ENCODE results near the gene SS18.
"Not testable (repeated sequence)": the region's sequence is repeated elsewhere in the genome, so short reads cannot be mapped to it uniquely, and the experiment has no call there.

Gene SS18, protein sequence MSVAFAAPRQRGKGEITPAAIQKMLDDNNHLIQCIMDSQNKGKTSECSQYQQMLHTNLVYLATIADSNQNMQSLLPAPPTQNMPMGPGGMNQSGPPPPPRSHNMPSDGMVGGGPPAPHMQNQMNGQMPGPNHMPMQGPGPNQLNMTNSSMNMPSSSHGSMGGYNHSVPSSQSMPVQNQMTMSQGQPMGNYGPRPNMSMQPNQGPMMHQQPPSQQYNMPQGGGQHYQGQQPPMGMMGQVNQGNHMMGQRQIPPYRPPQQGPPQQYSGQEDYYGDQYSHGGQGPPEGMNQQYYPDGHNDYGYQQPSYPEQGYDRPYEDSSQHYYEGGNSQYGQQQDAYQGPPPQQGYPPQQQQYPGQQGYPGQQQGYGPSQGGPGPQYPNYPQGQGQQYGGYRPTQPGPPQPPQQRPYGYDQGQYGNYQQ

DNA sequence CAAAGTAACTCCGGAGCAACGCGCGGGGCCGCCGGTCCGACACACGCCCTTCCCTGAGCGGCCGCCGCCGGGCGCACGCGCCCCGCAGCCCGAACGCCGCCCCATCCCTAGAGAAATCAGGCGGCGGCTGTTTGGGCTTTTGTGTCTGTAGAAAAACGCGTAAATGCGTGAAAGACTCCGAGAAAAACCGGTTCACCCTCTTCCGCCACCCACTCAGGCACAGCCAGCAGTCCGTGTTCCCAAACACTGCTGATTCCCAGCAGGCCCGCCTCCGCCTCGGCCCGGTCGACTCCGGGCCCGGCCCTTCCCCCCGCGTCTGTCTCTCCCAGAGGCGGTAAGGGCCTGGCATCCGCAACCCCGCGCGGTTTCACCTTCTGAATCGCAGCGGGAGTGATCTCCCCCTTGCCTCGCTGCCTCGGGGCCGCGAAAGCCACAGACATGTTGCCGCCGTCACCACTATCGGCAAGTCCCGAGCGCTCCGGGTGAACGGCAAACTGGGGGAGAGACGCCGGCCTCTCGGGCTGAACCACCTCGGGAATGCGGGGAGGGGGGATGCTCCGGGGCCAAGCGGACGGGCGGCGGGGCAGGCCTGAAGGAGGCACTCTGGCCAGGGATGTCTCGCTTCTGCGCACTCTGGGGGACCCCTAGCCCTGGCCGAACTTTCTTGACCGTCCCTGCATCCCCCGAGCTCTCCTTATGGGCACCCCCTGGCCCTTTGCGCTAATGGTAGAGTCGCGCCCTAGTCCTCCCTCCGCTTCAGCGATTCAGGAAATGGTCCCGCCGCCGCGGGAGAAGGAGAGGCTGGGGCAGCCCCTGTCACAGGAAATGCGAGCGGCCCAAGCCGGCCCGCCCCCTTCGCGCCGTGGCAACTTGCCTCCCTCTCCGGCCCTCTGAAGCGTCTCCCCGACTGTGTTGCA lies at the start of gene SS18:
Gene SS18, minus strand, starts transcription at position 484 of the 917 bp plus-strand sequence. Its CDS starts 44 bp downstream, at position 440.
- Histone ChIP-seq H3K36me3 (peaks cover 4 to 10% (median 8%) of the 10 kb centered on the region in 3 donors), H3K27ac (peak within 1 kb of the TSS; percentile 92 to 94), H3K4me3 (peak within 1 kb of the TSS; percentile 77 to 81), H3K9me3 (no peaks in the 10 kb centered on the region), H3K4me1 (peaks cover 0 to 33% (median 11%) of the 10 kb centered on the region in 4 donors), H3K27me3 (no peaks in the 10 kb centered on the region)
- TF ChIP-seq, protein P1, sequence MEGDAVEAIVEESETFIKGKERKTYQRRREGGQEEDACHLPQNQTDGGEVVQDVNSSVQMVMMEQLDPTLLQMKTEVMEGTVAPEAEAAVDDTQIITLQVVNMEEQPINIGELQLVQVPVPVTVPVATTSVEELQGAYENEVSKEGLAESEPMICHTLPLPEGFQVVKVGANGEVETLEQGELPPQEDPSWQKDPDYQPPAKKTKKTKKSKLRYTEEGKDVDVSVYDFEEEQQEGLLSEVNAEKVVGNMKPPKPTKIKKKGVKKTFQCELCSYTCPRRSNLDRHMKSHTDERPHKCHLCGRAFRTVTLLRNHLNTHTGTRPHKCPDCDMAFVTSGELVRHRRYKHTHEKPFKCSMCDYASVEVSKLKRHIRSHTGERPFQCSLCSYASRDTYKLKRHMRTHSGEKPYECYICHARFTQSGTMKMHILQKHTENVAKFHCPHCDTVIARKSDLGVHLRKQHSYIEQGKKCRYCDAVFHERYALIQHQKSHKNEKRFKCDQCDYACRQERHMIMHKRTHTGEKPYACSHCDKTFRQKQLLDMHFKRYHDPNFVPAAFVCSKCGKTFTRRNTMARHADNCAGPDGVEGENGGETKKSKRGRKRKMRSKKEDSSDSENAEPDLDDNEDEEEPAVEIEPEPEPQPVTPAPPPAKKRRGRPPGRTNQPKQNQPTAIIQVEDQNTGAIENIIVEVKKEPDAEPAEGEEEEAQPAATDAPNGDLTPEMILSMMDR (IDR thresholded peaks at IDR 0.05) = peak in 1 of 2 experiments; percentile 3
- DNase-seq = peak; percentile 94 to 97
- intact Hi-C loops (cut with DNase I; ENCODE audit: low total_unique reads) = loop anchor here (5.0 kb wide), 1 partner anchor 137 kb away; the partner anchor contains the start of gene TAF4B

DNA sequence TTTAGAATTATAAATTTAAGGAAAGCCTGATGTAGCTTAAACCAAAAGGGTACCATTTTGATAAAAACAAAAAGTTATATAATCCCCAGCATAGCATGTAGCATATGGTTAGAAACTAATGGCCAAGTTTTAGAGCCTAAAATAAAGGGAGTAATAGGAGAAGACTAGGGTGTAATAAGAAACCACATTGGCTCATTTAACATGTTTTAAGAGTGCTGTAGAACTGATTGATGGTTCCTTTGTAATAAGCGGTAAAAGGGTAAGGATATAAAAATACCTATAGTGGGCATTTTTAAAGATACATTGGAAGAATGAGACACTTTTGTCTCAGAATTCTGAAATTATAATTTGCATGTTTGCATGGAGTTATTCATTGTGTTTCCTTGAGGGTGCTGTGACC lies 45.1 kb upstream of the SS18 start:
- intact Hi-C loops (cut with DNase I; ENCODE audit: low total_unique reads) = no loop called here
- Histone ChIP-seq H3K36me3 (no peaks in the 10 kb centered on the region), H3K9me3 (no peaks in the 10 kb centered on the region), H3K27me3 (no peaks in the 10 kb centered on the region), H3K27ac (no peak overlapping the region), H3K4me3 (no peak overlapping the region), H3K4me1 (no peaks in the 10 kb centered on the region)
- TF ChIP-seq, protein P1 (IDR thresholded peaks at IDR 0.05) = no peak
- DNase-seq = no peak

DNA sequence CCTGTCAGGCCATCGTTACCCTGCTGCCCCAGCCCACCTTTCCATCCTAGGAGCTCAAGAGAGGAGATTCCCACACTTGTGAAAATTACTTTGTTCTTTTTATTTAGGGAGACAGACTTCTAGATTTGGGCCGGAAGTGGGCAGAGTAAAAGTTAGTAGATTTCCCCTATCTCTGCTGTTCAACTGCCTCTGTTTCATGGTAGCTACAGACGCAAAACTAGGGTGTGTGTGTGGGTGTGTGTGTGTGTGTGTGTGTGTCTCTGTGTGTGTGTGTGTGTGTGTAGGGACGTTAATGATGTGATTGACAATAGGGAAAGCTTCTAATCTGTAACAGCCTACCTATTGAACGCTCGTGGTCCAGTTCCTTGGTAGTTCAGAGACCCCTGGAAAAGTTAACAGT lies 43.7 kb upstream of the SS18 start:
- no peak overlapping the region for H3K27ac ChIP-seq
- TF ChIP-seq, protein P1 (IDR thresholded peaks at IDR 0.05) = no peak
- no peak for DNase-seq
- intact Hi-C loops (cut with DNase I; ENCODE audit: low total_unique reads) = no loop called here
- H3K4me1 ChIP-seq = no peaks in the 10 kb centered on the region
- no peak overlapping the region for H3K4me3 ChIP-seq
- no peaks in the 10 kb centered on the region for H3K36me3 ChIP-seq
- no peaks in the 10 kb centered on the region for H3K9me3 ChIP-seq
- H3K27me3 ChIP-seq = no peaks in the 10 kb centered on the region

DNA sequence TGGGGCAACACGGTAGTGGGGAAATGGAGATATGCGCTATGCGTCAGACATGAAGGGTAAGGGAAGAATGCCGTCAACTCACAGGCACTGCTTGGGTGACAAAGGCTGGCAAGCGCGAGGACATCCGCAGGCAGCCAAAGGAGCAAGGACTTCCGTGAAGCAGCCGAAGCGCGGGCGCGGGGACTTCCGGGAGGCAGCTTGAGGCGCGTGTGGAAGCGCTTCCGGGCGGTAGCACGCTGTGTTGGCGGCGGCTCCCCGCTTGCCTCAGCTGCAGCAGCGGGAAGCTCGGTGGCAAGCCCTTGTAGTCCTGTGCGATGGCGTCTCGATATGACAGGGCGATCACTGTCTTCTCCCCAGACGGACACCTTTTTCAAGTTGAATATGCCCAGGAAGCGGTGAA lies 43.2 kb upstream of the SS18 start, which contains the start of gene PSMA8:
Gene PSMA8, plus strand, starts transcription at position 218 of the 400 bp plus-strand sequence. Its CDS starts 97 bp downstream, at position 315.
- intact Hi-C loops (cut with DNase I; ENCODE audit: low total_unique reads) = no loop called here
- no peaks in the 10 kb centered on the region for H3K9me3 ChIP-seq
- TF ChIP-seq, protein P1 (IDR thresholded peaks at IDR 0.05) = no peak
- no peaks in the 10 kb centered on the region for H3K27me3 ChIP-seq
- no peak for DNase-seq
- no peaks in the 10 kb centered on the region for H3K4me1 ChIP-seq
- H3K36me3 ChIP-seq = no peaks in the 10 kb centered on the region
- no peak within 1 kb of the TSS for H3K4me3 ChIP-seq
- no peak within 1 kb of the TSS for H3K27ac ChIP-seq

DNA sequence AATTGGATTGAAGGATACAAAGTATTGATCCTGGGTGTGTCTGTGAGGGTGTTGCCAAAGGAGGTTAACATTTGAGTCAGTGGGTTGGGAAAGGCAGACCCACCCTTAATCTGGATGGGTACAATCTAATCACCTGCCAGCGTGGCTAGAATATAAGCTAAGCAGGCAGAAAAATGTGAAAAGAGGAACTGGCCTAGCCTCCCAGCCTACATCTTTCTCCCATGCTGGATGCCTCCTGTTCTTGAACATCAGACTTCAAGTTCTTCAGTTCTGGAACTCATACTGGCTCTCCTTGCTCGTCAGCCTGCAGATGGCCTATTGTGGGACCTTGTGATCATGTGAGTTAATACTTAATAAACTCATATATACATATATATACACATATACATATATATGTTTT lies 37.8 kb upstream of the SS18 start:
- DNase-seq; H3K36me3 ChIP-seq; H3K27me3 ChIP-seq; H3K9me3 ChIP-seq; H3K4me3 ChIP-seq; H3K4me1 ChIP-seq; H3K27ac ChIP-seq; intact Hi-C loops (cut with DNase I; ENCODE audit: low total_unique reads): not testable (repeated sequence)

Data from tibial artery (tissue), 4 donors.